Measurements from ENCODE around the gene KATNA1. TPM values are rescaled to one million over a fixed set of nuclear protein-coding genes. Genes with fewer than 3 reads are reported as not detected.

Gene KATNA1
- total and polyA plus RNA-seq, 2 donors (not counting 3 experiments of a cell fraction or from before 2014, with no cell fraction given), result 9.9 to 15.9 TPM

- TF ChIP-seq EZH2 (IDR thresholded peaks at IDR 0.05; ENCODE audit: borderline replicate concordance, low read depth, low read length, severe bottlenecking) (no peak), MYC (IDR thresholded peaks at IDR 0.05; ENCODE audit: low read depth, low read length) (no peak), CTCF (IDR thresholded peaks at IDR 0.05; ENCODE audit: extremely low read depth in 1 of 2, insufficient read depth in 1 of 2, low read depth in 1 of 2, low read length in 2 of 2) (no peak), FOS (IDR thresholded peaks at IDR 0.05; ENCODE audit: borderline replicate concordance, insufficient read depth, low read length) (no peak), MAX (IDR thresholded peaks at IDR 0.05; ENCODE audit: insufficient read depth, insufficient read length) (no peak), POLR2AphosphoS5 (IDR thresholded peaks at IDR 0.05; ENCODE audit: insufficient read depth, low read depth, low read length) (no peak), JUN (IDR thresholded peaks at IDR 0.05; ENCODE audit: borderline replicate concordance, insufficient read depth, insufficient read length, low read depth) (no peak), POLR2A (IDR thresholded peaks at IDR 0.05; ENCODE audit: low read depth, low read length) (no peak), GATA2 (IDR thresholded peaks at IDR 0.05; ENCODE audit: insufficient read depth, insufficient read length, low read depth, low read length) (no peak)
- Histone ChIP-seq H3K4me2 (ENCODE audit: insufficient read depth, low read length) (no peak overlapping the region), H3K27ac (ENCODE audit: insufficient read depth, low read depth, low read length) (no peak overlapping the region), H3K4me1 (ENCODE audit: control insufficient read depth, extremely low read depth, insufficient read depth, low read length) (no peaks in the 10 kb centered on the region), H3K36me3 (ENCODE audit: control insufficient read depth in 2 of 2, extremely low read depth in 1 of 2, insufficient read depth in 2 of 2, low read length in 2 of 2) (no peaks in the 10 kb centered on the region), H2AFZ (ENCODE audit: low read depth, low read length) (no peak overlapping the region), H3K27me3 (ENCODE audit: control insufficient read depth in 2 of 2, insufficient read depth in 2 of 2, low read length in 2 of 2) (no peaks in the 10 kb centered on the region), H3K4me3 (replicated peaks in 1 of 3; ENCODE audit: insufficient read depth in 1 of 3, low read depth in 1 of 3, low read length in 3 of 3) (no peak overlapping the region), H3K9me3 (replicated peaks; ENCODE audit: control insufficient read depth, insufficient read depth, low read length) (no peaks in the 10 kb centered on the region), H3K9me1 (replicated peaks; ENCODE audit: control insufficient read depth, extremely low read depth, insufficient read depth, low read length) (no peaks in the 10 kb centered on the region), H3K9ac (replicated peaks; ENCODE audit: extremely low read depth, insufficient read depth, low read length) (no peak overlapping the region), H4K20me1 (replicated peaks; ENCODE audit: control insufficient read depth, extremely low read depth, insufficient read depth, low read length) (no peaks in the 10 kb centered on the region), H3K79me2 (ENCODE audit: control insufficient read depth, insufficient read depth, low read length) (no peaks in the 10 kb centered on the region)
- FAIRE-seq, result no peak
- dilution Hi-C loops (cut with MboI; ENCODE audit: extremely low pct_ligation_motif_present, low sequenced_read_pairs), result no loop called here
- ChIA-PET POLR2A (no interaction called here), CTCF (no interaction called here)
- DNase-seq (ENCODE audit: low read depth, low spot score), result no peak
- intact Hi-C loops (cut with micrococcal nuclease), result no loop called here
- BruUV-seq (replicated peaks), result no TSS peak
Observed at GRCh38 chr6:149615805-149616204, 32.7 kb downstream of the KATNA1 start.

All from endothelial cell of umbilical vein (primary cell).